Cortex of kidney (tissue), 1 donor: ENCODE data around the gene AAMP.

ENCODE experiments used
- DNase-seq: peaks from one replicate; lab custom pipeline; 2025; lab: John Stamatoyannopoulos, UW

AAMP gene

GRCh38 chr2:218260166-218260565 is 9.8 kb downstream of the AAMP start:
- no peak for DNase-seq

- DNase-seq, result no peak
Measured at GRCh38 chr2:218259099-218259961, 10.6 kb downstream of the AAMP start.

DNA sequence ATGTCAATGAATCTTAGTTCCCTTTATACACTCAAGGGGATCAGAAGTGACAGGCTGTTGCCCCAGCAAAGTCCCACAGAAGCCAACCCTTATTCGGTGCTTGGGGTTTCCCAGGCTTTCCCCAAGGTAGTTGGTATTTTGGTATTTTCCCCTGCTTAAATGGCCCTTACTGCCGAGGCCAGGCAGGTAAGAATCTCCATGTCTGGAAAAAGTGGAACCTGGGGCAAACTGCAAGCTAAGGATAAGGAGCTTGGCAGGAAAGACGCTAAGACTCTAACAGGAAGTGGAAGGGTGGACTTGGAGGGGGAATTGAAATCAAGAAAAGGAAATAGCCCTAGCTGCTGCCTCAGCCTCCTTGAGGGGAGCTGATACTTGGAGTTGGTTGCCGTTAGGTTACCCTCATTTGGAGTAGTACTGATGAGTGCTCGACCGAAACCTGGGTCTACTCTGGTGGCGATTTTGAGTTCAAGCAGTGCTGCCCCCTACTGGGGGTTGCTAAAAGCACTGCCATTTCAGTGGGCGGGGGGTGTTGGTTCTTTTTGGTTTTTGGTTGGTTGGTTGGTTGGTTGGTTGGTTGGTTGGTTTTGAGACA is 12.5 kb downstream of the AAMP start:
- DNase-seq, result no peak

DNA sequence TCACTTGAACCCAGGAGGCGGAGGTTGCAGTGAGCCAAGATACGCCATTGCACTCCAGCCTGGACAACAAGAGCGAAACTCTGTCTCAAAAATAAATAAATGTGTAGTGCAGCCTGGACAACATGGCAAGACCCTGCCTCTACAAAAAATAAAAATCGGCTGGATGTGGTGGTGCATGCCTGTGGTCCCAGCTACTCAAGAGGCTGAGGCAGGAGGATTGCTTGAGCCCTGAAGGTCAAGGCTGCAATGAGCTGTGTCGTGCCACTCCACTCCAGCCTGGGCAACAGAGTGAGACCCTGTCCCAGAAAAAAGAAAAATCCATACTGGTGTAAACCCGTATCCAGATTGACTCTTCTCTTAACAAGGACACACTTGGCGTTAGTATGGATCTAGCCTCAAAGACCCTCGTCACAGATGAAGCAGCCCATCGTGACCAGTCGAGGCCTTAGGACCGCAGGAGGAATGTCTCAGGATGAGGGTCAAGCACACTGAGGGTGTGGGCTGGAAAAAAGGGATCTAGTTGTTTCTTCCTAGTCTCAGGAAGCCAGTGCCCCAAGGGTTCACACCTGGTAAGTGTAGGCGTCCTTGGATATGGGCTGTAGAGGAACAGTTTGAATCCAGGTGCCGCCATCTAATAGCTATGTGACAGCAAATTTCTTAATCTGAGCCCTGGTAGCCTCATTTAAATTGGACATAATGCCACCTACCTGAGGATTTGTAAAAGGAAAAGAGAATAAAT is 13.2 kb downstream of the AAMP start:
- no peak for DNase-seq

DNA sequence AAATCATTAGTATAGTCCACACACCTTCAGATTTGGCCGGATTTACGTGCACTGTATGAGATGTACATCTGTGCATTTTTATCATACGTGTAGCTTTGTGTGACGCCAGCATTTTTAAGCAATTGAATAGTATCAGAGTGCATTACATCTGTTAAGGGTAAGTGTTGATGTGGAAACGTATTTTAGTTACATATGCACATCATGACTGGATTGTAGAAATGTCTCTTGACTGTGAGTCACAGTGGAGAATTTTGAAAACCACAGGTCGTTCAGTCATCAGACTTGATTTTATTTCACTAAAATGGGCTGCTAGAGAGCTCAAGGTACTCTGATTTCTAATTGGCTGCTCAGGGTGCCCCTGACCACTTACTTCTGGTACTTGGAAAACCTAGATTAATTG is 14.5 kb downstream of the AAMP start:
- no peak for DNase-seq

DNA sequence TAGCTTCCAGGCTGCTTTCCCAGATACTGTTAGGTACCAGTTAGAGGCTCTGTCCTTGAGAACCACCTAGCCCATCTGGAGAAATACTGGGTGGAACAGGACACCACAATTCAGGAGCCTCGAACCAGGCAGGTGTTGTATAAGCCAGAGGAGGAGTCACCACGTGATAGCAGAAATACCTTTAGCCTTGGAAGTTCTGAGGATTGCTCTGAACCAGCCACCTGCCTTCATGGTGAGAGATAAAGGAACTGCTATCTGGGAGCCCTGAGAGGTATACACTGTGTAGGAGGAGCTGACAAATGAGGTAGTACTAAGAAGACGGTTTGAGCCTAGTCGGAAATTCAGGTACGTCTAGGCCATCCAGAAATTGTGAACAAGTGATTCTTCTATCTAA is 16.7 kb downstream of the AAMP start:
- no peak for DNase-seq

DNA sequence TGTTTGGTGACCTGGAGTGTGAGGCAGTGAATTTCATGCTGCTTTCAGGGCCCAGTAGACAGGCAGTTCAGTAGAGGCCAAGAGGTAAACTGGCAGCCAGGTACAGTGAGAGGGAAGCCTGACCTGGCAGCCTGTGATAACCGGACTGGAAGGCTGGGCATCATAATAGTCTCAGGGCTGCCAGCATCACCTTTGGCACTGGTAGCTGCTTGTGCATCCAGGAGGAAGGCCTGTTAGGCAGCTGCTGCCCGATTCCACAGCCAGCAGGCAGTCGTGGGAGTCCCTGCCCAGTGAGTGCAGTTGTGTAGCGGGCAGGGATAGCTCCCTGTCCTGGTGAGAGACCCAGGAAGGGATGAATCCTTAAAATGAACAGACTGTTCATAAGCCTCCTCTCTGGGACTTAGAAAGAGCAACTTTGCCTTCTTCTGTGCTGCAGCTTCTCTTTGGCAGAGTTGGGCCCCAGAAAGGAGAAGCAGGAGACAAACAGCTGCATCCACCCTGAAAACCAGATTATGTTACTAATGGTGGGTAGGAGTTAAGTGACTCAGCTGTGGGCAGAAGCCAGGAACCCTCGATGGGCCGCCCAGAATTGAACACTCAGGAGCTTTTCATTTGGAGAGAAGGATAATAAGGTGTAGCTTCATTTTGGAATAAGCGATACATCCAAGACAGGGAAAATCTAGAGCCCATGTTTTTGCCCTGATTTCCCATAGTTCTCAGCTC is 17.3 kb downstream of the AAMP start:
- DNase-seq, result no peak

GRCh38 chr2:218249691-218250090 is 20.2 kb downstream of the AAMP start:
- DNase-seq, result no peak

GRCh38 chr2:218245214-218245613 is 24.7 kb downstream of the AAMP start:
- DNase-seq, result no peak

- DNase-seq, result no peak
Measured at GRCh38 chr2:218244665-218245064, 25.3 kb downstream of the AAMP start.

DNA sequence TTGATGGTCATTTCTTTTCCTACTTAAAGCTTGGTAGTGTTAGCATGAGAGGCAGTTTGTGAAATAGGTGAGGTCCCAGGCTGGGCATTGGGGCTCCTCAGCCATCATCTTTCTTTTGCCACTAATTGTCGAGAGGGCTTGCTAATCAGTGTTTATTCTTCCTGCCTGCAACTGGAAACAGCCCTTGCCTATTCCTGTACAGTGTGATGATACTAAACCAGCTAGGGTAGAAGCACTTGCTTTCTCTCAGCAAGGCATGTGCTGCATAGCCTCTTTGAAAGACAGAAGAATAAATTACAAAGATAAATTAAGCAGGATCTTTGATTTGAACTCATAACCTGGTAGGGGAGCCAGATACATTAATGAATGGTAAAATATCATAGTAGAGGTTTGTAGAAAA is 25.7 kb downstream of the AAMP start:
- no peak for DNase-seq

GRCh38 chr2:218238887-218239286 is 31.1 kb downstream of the AAMP start:
- DNase-seq, result no peak

DNA sequence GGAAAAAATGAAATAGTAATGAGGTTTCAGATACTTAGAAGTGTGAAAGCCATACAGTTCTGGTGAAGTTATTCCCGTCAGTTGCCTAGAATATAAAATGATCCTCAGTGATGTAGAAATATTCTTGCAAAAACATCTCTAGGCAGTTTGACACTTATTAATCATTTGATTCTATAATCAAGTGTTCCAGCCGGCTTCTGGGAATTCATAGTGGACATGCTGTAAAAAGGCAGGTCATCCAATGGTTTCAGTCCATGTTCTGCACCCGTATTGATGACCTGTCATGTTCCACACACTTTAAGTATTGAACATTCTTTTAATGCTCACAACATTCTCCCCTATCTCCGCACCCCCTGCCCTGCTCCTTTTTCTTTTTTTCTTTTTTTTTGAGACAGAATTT is 33.1 kb downstream of the AAMP start:
- no peak for DNase-seq

GRCh38 chr2:218235017-218235416 is 34.9 kb downstream of the AAMP start:
- no peak for DNase-seq

GRCh38 chr2:218234521-218234920 is 35.4 kb downstream of the AAMP start:
- no peak for DNase-seq

DNA sequence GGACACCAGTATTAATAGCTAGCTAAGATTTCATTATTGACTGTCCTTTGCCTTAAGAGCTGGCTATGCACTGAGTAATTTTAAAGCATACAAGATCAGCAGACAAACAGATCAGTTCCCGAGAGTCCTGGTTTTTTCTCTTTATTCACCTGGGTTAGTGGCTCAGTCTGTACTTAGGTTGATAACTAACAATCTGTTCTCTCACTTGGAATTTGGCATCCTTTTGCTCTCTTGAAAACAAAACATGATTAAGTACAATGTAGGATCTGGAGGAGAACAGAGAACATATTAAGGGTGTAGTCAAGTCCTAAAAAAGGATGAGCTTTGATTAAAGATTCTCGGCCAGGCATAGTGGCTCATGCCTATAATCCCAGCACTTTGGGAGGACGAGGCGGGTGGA is 36.4 kb downstream of the AAMP start:
- no peak for DNase-seq

DNA sequence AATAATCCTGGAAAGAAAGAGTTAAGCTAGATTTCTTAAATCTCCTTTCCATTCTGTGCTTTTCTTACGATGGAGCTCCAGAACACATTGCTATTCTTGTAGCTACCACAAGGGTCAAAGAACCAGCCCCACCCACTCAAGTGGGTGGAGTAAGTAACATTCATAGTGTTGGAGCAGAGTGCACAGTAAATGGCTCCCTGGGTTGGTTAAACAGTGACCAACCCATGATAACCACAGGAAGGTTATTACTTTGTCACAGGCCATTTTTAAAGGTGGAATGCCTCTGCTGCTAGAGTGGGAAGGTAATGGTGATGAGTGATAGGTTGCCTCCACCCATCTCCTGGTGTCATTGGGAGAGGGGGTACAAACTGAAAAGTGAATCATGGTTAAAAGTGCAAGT is 39.1 kb downstream of the AAMP start:
- DNase-seq, result no peak

DNA sequence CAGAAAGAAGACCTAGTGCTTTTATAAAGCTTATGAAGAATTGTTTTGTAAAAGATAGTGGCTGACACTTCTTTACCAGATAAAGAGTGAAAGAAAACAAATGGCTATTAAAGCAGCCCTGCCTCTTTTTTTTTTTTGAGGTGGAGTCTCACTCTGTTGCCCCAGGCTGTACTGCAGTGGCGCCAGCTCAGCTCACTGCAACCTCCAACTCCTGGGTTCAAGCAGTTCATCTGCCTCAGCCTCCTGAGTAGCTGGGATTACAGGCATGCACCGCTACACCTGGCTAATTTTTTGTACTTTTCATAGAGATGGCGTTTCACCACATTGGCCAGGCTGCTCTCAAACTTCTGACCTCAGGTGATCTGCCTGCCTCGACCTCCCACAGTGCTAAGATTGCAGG is 40.1 kb downstream of the AAMP start:
- DNase-seq, result no peak

- DNase-seq, result no peak
Measured at GRCh38 chr2:218229239-218229638, 40.7 kb downstream of the AAMP start.

GRCh38 chr2:218228366-218229090 is 41.4 kb downstream of the AAMP start:
- DNase-seq, result no peak

- DNase-seq, result no peak
Measured at GRCh38 chr2:218226903-218227302, 43.0 kb downstream of the AAMP start.

GRCh38 chr2:218224186-218224585 is 45.8 kb downstream of the AAMP start:
- no peak for DNase-seq
